H1 (cell line): Measurements from ENCODE around the gene MMEL1. TPM values are rescaled to one million over a fixed set of nuclear protein-coding genes. Genes with fewer than 3 reads are reported as not detected.

ENCODE experiments used
- CTCF ChIA-PET: fragments of 300-600 bp; sonication (Branson Sonifier 250); formaldehyde crosslinking; loops from one replicate; lab custom pipeline; 2021; ENCODE audit not compliant: partially characterized antibody; lab: Charles Lee
- POLR2A ChIA-PET: fragments of 300-600 bp; sonication (Branson Sonifier 250); formaldehyde crosslinking; loops from one replicate; lab custom pipeline; 2021; ENCODE audit warnings: inconsistent platforms; ENCODE audit not compliant: partially characterized antibody; lab: Charles Lee
- DNase-seq, 2 experiments: peaks; one replicate each; pipeline versions ENCODE4 v3.0.0 to v3.0.0-alpha.2; 2010 to 2022; ENCODE audit warnings: low spot score in 2 of 2, low read depth in 1 of 2, mixed read lengths in 1 of 2
- FAIRE-seq: peaks from 2 replicates; lab custom pipeline; 2011; peaks lifted over from hg19 to GRCh38; lab: Jason Lieb, UNC
- H2AFZ ChIP-seq: 2 replicates; pipeline ENCODE4 v1.8.1; 2012; ENCODE audit warnings: low read length, inconsistent platforms
- H2AK5ac ChIP-seq: 2 replicates; pipeline ENCODE4 v1.6.1; 2013; ENCODE audit warnings: low read depth, low read length
- H2BK120ac ChIP-seq: replicated peaks from 2 replicates; pipeline ENCODE3; 2013; ENCODE audit warnings: low read depth, low read length, inconsistent platforms
- H2BK12ac ChIP-seq: 2 replicates; pipeline ENCODE4 v1.6.1; 2013; ENCODE audit warnings: low read depth, low read length
- H2BK15ac ChIP-seq: 2 replicates; pipeline ENCODE4 v1.6.1; 2013; ENCODE audit warnings: low read length
- H2BK20ac ChIP-seq: 2 replicates; pipeline ENCODE4 v1.6.1; 2013; ENCODE audit warnings: low read length
- H2BK5ac ChIP-seq: 2 replicates; pipeline ENCODE4 v1.6.1; 2013; ENCODE audit warnings: low read depth, low read length
- H3K14ac ChIP-seq: 2 replicates; pipeline ENCODE4 v1.6.1; 2013; ENCODE audit warnings: inconsistent platforms; ENCODE audit not compliant: insufficient read length
- H3K18ac ChIP-seq: 2 replicates; pipeline ENCODE4 v1.6.1; 2013; ENCODE audit warnings: low read length; ENCODE audit errors: extremely low read depth
- H3K23ac ChIP-seq: 2 replicates; pipeline ENCODE4 v1.6.1; 2013; ENCODE audit warnings: inconsistent platforms; ENCODE audit not compliant: insufficient read length
- H3K23me2 ChIP-seq: 2 replicates; pipeline ENCODE4 v1.6.1; 2013; ENCODE audit warnings: low read depth, low read length
- H3K27ac ChIP-seq: 2 replicates; pipeline ENCODE4 v1.6.1; 2011; ENCODE audit warnings: low read depth, low read length, inconsistent platforms
- H3K27me3 ChIP-seq, 4 experiments: replicated peaks in 1 of 4; 1 replicate in 1 of 4; 2 replicates in 3 of 4; pipeline versions ENCODE4 v1.6.1 to v1.8.1; 2011 to 2013; ENCODE audit warnings: low read length in 3 of 4, mild to moderate bottlenecking in 3 of 4, inconsistent platforms in 2 of 4, mixed read lengths in 2 of 4, moderate library complexity in 1 of 4; ENCODE audit not compliant: control insufficient read depth in 3 of 4, insufficient read depth in 3 of 4; ENCODE audit errors: extremely low read depth in 1 of 4
- H3K36me3 ChIP-seq, 4 experiments: 2 replicates each; pipeline versions ENCODE4 v1.6.1 to v1.8.1; 2011 to 2013; ENCODE audit warnings: mild to moderate bottlenecking in 4 of 4, low read length in 3 of 4, moderate library complexity in 2 of 4, control low read depth in 1 of 4, inconsistent platforms in 1 of 4; ENCODE audit not compliant: insufficient read depth in 4 of 4, control insufficient read depth in 2 of 4
- H3K4ac ChIP-seq: replicated peaks from 2 replicates; pipeline ENCODE3; 2013; ENCODE audit warnings: low read length, low read depth, mixed read lengths, inconsistent platforms; ENCODE audit not compliant: insufficient read length
- H3K4me1 ChIP-seq, 4 experiments: replicated peaks in 1 of 4; 1 replicate in 1 of 4; 2 replicates in 3 of 4; pipeline versions ENCODE4 v1.6.1 to v1.8.1; 2011 to 2013; ENCODE audit warnings: low read length in 3 of 4, inconsistent platforms in 2 of 4, mixed read lengths in 1 of 4; ENCODE audit not compliant: insufficient read depth in 4 of 4, control insufficient read depth in 3 of 4
- H3K4me2 ChIP-seq, 2 experiments: 2 replicates each; pipeline versions ENCODE4 v1.6.1 to v1.8.1; 2011 to 2013; ENCODE audit warnings: low read depth in 2 of 2, low read length in 2 of 2, control low read depth in 1 of 2, inconsistent platforms in 1 of 2, mild to moderate bottlenecking in 1 of 2; ENCODE audit not compliant: insufficient read depth in 1 of 2
- H3K4me3 ChIP-seq, 4 experiments: fragments of 200-600, 300-600 bp in 1 of 4; sonication (generic), shearing (Covaris generic), sonication (Bioruptor Twin) in 1 of 4; 2 replicates each; pipeline versions ENCODE4 v1.5.1 to v1.8.1; 2011 to 2016; ENCODE audit warnings: low read length in 4 of 4, low read depth in 3 of 4, control low read depth in 2 of 4, inconsistent platforms in 2 of 4, mild to moderate bottlenecking in 2 of 4, mixed read lengths in 1 of 4, moderate library complexity in 1 of 4; ENCODE audit not compliant: insufficient read depth in 2 of 4; ENCODE audit errors: extremely low read depth in 1 of 4
- H3K56ac ChIP-seq: replicated peaks from 2 replicates; pipeline ENCODE3; 2013; ENCODE audit warnings: low read depth, mild to moderate bottlenecking, mixed read lengths, low read length, inconsistent platforms; ENCODE audit not compliant: insufficient read length
- H3K79me1 ChIP-seq: 2 replicates; pipeline ENCODE4 v1.6.1; 2013; ENCODE audit warnings: low read depth, low read length, control low read depth
- H3K79me2 ChIP-seq, 2 experiments: 2 replicates each; pipeline versions ENCODE4 v1.6.1 to v1.8.1; 2012 to 2013; ENCODE audit warnings: low read length in 2 of 2, mild to moderate bottlenecking in 2 of 2, inconsistent platforms in 1 of 2; ENCODE audit not compliant: insufficient read depth in 2 of 2, control insufficient read depth in 1 of 2
- H3K9ac ChIP-seq, 4 experiments: replicated peaks in 1 of 4; 1 replicate in 1 of 4; 2 replicates in 3 of 4; pipeline versions ENCODE4 v1.6.1 to v1.8.1; 2011 to 2013; ENCODE audit warnings: low read depth in 3 of 4, low read length in 3 of 4, control low read depth in 2 of 4, mild to moderate bottlenecking in 2 of 4, moderate library complexity in 2 of 4, inconsistent platforms in 1 of 4; ENCODE audit errors: extremely low read depth in 1 of 4
- H3K9me3 ChIP-seq, 2 experiments: 2 replicates each; pipeline versions ENCODE4 v1.6.1 to v1.8.1; 2012 to 2013; ENCODE audit warnings: mild to moderate bottlenecking in 2 of 2, moderate library complexity in 2 of 2, control low read depth in 1 of 2, inconsistent platforms in 1 of 2, low read depth in 1 of 2, low read length in 1 of 2, mixed read lengths in 1 of 2; ENCODE audit not compliant: insufficient read depth in 2 of 2
- H4K20me1 ChIP-seq, 2 experiments: replicated peaks in 1 of 2; 2 replicates each; pipeline versions ENCODE3 to v1.8.1; 2011 to 2013; ENCODE audit warnings: inconsistent platforms in 2 of 2, low read length in 2 of 2, mild to moderate bottlenecking in 1 of 2; ENCODE audit not compliant: insufficient read depth in 2 of 2, control insufficient read depth in 1 of 2
- H4K5ac ChIP-seq: 2 replicates; pipeline ENCODE4 v1.6.1; 2013; ENCODE audit warnings: low read length, low read depth, mixed read lengths, inconsistent platforms; ENCODE audit not compliant: insufficient read length
- H4K8ac ChIP-seq: 2 replicates; pipeline ENCODE4 v1.8.0; 2013; ENCODE audit warnings: mild to moderate bottlenecking, moderate library complexity, low read length, inconsistent platforms; ENCODE audit not compliant: insufficient read depth; ENCODE audit errors: extremely low read depth
- H4K91ac ChIP-seq: replicated peaks from 2 replicates; pipeline ENCODE3; 2013; ENCODE audit warnings: low read length, mixed read lengths, inconsistent platforms; ENCODE audit not compliant: insufficient read length
- CBX5 ChIP-seq: fragments of 300-800, 300-1000 bp; sonication (generic); IDR thresholded peaks from 2 replicates; pipeline ENCODE4 v1.7.1; 2016; ENCODE audit warnings: antibody characterized with exemption, low read length, low read depth
- CTBP2 ChIP-seq: IDR thresholded peaks from 2 replicates; pipeline ENCODE4 v1.7.0; 2011; ENCODE audit warnings: borderline replicate concordance, mild to moderate bottlenecking, moderate library complexity, mixed read lengths, low read length; ENCODE audit not compliant: insufficient read depth, insufficient read length
- GABPA ChIP-seq: IDR thresholded peaks from 2 replicates; pipeline ENCODE4 v1.6.1; 2011; ENCODE audit warnings: mild to moderate bottlenecking, low read length, moderate library complexity, borderline replicate concordance; ENCODE audit not compliant: insufficient read depth
- GTF2F1 ChIP-seq: IDR thresholded peaks from 2 replicates; pipeline ENCODE4 v1.6.1; 2012; ENCODE audit warnings: low read depth, low read length, improper control_type of control experiment, borderline replicate concordance
- MAFK ChIP-seq: IDR thresholded peaks from 2 replicates; pipeline ENCODE4 v1.6.1; 2012; ENCODE audit warnings: low read depth, mild to moderate bottlenecking, improper control_type of control experiment, low read length
- NANOG ChIP-seq: IDR thresholded peaks from 2 replicates; pipeline ENCODE4 v1.6.1; 2011; ENCODE audit warnings: low read length, low read depth, mild to moderate bottlenecking, inconsistent platforms; ENCODE audit not compliant: insufficient read depth, poor library complexity, severe bottlenecking
- RXRA ChIP-seq: IDR thresholded peaks from 2 replicates; pipeline ENCODE4 v1.6.1; 2011; ENCODE audit warnings: low read depth, mild to moderate bottlenecking, low read length, moderate library complexity; ENCODE audit not compliant: insufficient read depth
- SP1 ChIP-seq: IDR thresholded peaks from 2 replicates; pipeline ENCODE4 v1.6.1; 2011; ENCODE audit warnings: low read depth, low read length
- TCF12 ChIP-seq: IDR thresholded peaks from 2 replicates; pipeline ENCODE4 v1.6.1; 2011; ENCODE audit warnings: low read depth, mild to moderate bottlenecking, low read length
- WGBS, 2 experiments: shearing (Covaris generic) in 1 of 2; methylation state at CpG; one replicate each; pipeline versions ENCODE4 v1.1.6 to v1.1.7; 2013 to 2015; ENCODE audit warnings: low lambda C conversion rate in 2 of 2, mixed read lengths in 2 of 2, inconsistent platforms in 1 of 2, low coverage in 1 of 2, missing lambda C conversion rate in 1 of 2; ENCODE audit not compliant: insufficient replicate concordance in 2 of 2, insufficient coverage in 1 of 2, insufficient read length in 1 of 2; ENCODE audit errors: extremely low coverage in 1 of 2, missing lambda C conversion rate in 1 of 2; 5-methylcytosine and 5-hydroxymethylcytosine counted together
- polyA plus RNA-seq, 7 experiments: library from polyadenylated mRNA; depleted of rRNA in 3 of 7; stranded (reverse) in 5 of 7; unstranded in 2 of 7; fragments of >200 nt in 5 of 7; fragments of 200-250 nt in 2 of 7; gene quantifications; 1 replicate in 5 of 7; 2 replicates in 1 of 7; 4 replicates in 1 of 7; pipeline versions ENCODE4 v1.2.1 to v1.2.3, GENCODE V29; 2011 to 2013; ENCODE audit warnings: missing spikeins in 2 of 7, mixed read lengths in 2 of 7
- total RNA-seq: library from RNA; stranded (reverse); fragmentation: NEBNext Ultra II Directional; extraction: Animal tissue kit (Norgen Biotek cat#: 25700); gene quantifications from 2 replicates; pipeline ENCODE4 v1.2.1, GENCODE V29; 2021
- TF ChIP-seq, protein P1 (sequence below), 3 experiments: IDR thresholded peaks; 1 replicate in 2 of 3; 2 replicates in 1 of 3; pipeline versions ENCODE4 v1.5.1 to v1.6.1; 2011; ENCODE audit warnings: low read length in 3 of 3, mild to moderate bottlenecking in 3 of 3, inconsistent platforms in 2 of 3, low read depth in 1 of 3, moderate library complexity in 1 of 3; ENCODE audit not compliant: insufficient read depth in 1 of 3; ENCODE audit errors: control extremely low read depth in 1 of 3

Gene MMEL1
- total and polyA plus RNA-seq, 2 of the 8 experiments (the other 6 are each of a cell fraction or from before 2014, with no cell fraction given), result 0.91 to 1.7 TPM

DNA sequence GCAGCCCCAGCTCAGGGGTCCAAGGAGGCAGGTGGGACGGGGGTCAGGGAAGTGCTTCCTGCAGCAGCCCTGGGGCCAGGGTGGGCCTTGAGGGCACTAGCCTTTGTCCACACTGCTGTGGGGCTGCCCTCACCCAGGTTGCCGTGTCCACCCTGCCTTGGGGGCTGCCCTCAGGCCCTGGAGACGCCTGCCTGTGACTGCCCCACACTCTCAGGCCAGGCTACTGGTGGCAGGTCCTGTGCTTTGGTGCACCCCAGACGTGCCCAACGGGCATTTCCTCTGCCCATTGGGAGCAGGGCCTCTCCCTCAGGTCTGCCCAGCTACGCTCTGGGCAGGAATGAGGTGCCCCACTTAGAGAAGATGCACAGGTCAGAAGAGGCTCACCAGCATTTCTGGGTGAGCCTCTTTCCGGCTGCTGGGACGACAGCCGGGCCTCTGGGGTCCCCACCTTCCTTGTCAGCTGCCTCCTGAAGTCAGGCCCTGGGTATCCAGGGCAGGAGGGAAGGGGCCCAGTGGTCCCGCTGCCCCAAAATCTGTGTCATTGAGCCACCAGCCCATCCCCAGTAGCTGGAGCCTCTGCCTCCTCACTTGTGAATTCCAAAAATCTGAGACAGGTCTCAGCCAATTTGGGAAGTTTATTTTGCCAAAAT is 2.7 kb upstream of the MMEL1 start:
- Histone ChIP-seq H3K4ac (no peak overlapping the region), H3K79me2 (no peaks in the 10 kb centered on the region), H3K9ac (no peak overlapping the region), H3K79me1 (no peaks in the 10 kb centered on the region), H3K56ac (no peak overlapping the region), H2BK12ac (no peak overlapping the region), H3K23ac (no peak overlapping the region), H2BK120ac (no peak overlapping the region), H3K27me3 (peaks cover 0 to 13% (median 5%) of the 10 kb centered on the region in 4 experiments; a peak in 4 of 7 replicates), H4K5ac (no peak overlapping the region), H3K14ac (no peak overlapping the region), H3K36me3 (no peaks in the 10 kb centered on the region), H4K20me1 (peaks cover 0 to 9% of the 10 kb centered on the region in 2 experiments), H2AFZ (no peak overlapping the region), H3K27ac (no peak overlapping the region), H3K23me2 (no peaks in the 10 kb centered on the region; the same call in none of the 2 replicates), H4K8ac (no peak overlapping the region), H3K9me3 (peaks cover 0 to under 1% of the 10 kb centered on the region in 2 experiments; a peak in 1 of 4 replicates), H3K4me1 (peaks cover 3 to 25% (median 18%) of the 10 kb centered on the region in 4 experiments), H3K18ac (no peak overlapping the region), H2BK15ac (no peak overlapping the region), H4K91ac (no peak overlapping the region), H3K4me3 (no peak overlapping the region), H2BK20ac (no peak overlapping the region), H2AK5ac (no peak overlapping the region), H3K4me2 (no peak overlapping the region), H2BK5ac (no peak overlapping the region)
- ChIA-PET POLR2A (interaction anchor here (0.6 kb wide), 1 partner anchor 97 kb away, joined by 3 read pairs; no protein-coding TSS in a partner anchor), CTCF (interaction anchor here (0.6 to 1.2 kb wide), 3 partner anchors 675 to 1804 kb away, joined by 3 to 4 read pairs (median 3); no protein-coding TSS in a partner anchor)
- 88% methylated on average over 9 of the region's 10 CpGs; no CpG with 5 or more reads in 1 of the 2 experiments for WGBS, 2 experiments
- DNase-seq (no peak), FAIRE-seq (no peak)
- TF ChIP-seq MAFK (no peak), GTF2F1 (no peak), TCF12 (no peak), CTBP2 (no peak), CBX5 (no peak), RXRA (no peak), SP1 (no peak), GABPA (no peak), NANOG (no peak)
- TF ChIP-seq, protein P1, sequence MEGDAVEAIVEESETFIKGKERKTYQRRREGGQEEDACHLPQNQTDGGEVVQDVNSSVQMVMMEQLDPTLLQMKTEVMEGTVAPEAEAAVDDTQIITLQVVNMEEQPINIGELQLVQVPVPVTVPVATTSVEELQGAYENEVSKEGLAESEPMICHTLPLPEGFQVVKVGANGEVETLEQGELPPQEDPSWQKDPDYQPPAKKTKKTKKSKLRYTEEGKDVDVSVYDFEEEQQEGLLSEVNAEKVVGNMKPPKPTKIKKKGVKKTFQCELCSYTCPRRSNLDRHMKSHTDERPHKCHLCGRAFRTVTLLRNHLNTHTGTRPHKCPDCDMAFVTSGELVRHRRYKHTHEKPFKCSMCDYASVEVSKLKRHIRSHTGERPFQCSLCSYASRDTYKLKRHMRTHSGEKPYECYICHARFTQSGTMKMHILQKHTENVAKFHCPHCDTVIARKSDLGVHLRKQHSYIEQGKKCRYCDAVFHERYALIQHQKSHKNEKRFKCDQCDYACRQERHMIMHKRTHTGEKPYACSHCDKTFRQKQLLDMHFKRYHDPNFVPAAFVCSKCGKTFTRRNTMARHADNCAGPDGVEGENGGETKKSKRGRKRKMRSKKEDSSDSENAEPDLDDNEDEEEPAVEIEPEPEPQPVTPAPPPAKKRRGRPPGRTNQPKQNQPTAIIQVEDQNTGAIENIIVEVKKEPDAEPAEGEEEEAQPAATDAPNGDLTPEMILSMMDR (IDR thresholded peaks at IDR 0.05; ENCODE audit: control extremely low read depth in 1 of 3, insufficient read depth in 1 of 3, low read depth in 1 of 3, low read length in 3 of 3), result no peak
